HepG2 (cell line): Measurements from ENCODE around the gene FBXL4. TPM values are rescaled to one million over a fixed set of nuclear protein-coding genes. Genes with fewer than 3 reads are reported as not detected.

Experiments
- BRCA1 ChIP-seq: sonication (generic); formaldehyde crosslinking; IDR thresholded peaks from 2 replicates; pipeline ENCODE4 v1.4.0; 2020; ENCODE audit warnings: missing genetic modification reagents
- ESRRA ChIP-seq: sonication (generic); formaldehyde crosslinking; IDR thresholded peaks from 2 replicates; pipeline ENCODE4 v1.5.1; 2020; ENCODE audit warnings: mild to moderate bottlenecking, low read depth, missing genetic modification reagents
- KAT7 ChIP-seq: IDR thresholded peaks from 2 replicates; pipeline ENCODE4 v1.6.1; 2018; ENCODE audit warnings: borderline replicate concordance, missing compliant biosample characterization
- PTBP1 ChIP-seq: fragments of 200-400 bp; formaldehyde crosslinking; IDR thresholded peaks from 2 replicates; pipeline ENCODE4 v1.6.1; 2018; ENCODE audit warnings: low read length, low read depth; ENCODE audit not compliant: poor library complexity, severe bottlenecking
- YEATS4 ChIP-seq: sonication (generic); formaldehyde crosslinking; IDR thresholded peaks from 2 replicates; pipeline ENCODE4 v1.4.0; 2020; ENCODE audit warnings: missing genetic modification reagents, borderline replicate concordance
- polyA plus RNA-seq, 8 experiments: library from polyadenylated mRNA; depleted of rRNA in 3 of 8; stranded (reverse) in 7 of 8; unstranded in 1 of 8; fragments of >200 nt; fragmentation: Illumina TruSeq in 4 of 8; extraction: Trizol in 4 of 8; gene quantifications; 2 replicates each; pipeline versions ENCODE4 v1.2.1 to v1.2.3, GENCODE V29; 2011 to 2016; ENCODE audit warnings: low read depth in 4 of 8, missing spikeins in 1 of 8, mixed read lengths in 1 of 8; ENCODE audit not compliant: insufficient read depth in 1 of 8
- total RNA-seq, 5 experiments: library from RNA; depleted of rRNA; stranded (reverse); fragments of >200 nt; fragmentation: Illumina TruSeq; extraction: Trizol; gene quantifications; 2 replicates each; pipeline ENCODE4 v1.2.3, GENCODE V29; 2016; ENCODE audit warnings: low read depth in 1 of 5
- TF ChIP-seq, protein P1 (sequence below): sonication (generic); formaldehyde crosslinking; IDR thresholded peaks from 2 replicates; pipeline ENCODE4 v1.5.1; 2020; ENCODE audit warnings: missing genetic modification reagents, mild to moderate bottlenecking, borderline replicate concordance
- TF ChIP-seq, protein P2 (sequence below): sonication (generic); formaldehyde crosslinking; IDR thresholded peaks from 2 replicates; pipeline ENCODE4 v1.5.0; 2020; ENCODE audit warnings: mild to moderate bottlenecking, missing genetic modification reagents
- TF ChIP-seq, protein P3 (sequence below): sonication (generic); formaldehyde crosslinking; IDR thresholded peaks from 2 replicates; pipeline ENCODE4 v1.4.0; 2020; ENCODE audit warnings: missing genetic modification reagents
- TF ChIP-seq, protein P4 (sequence below): sonication (generic); formaldehyde crosslinking; IDR thresholded peaks from 2 replicates; pipeline ENCODE4 v1.4.0; 2020; ENCODE audit warnings: missing genetic modification reagents

The FBXL4 gene
- total and polyA plus RNA-seq, 2 of the 13 experiments (the other 11 are each of a cell fraction or from before 2014, with no cell fraction given), result 13.2 to 17.6 TPM

DNA sequence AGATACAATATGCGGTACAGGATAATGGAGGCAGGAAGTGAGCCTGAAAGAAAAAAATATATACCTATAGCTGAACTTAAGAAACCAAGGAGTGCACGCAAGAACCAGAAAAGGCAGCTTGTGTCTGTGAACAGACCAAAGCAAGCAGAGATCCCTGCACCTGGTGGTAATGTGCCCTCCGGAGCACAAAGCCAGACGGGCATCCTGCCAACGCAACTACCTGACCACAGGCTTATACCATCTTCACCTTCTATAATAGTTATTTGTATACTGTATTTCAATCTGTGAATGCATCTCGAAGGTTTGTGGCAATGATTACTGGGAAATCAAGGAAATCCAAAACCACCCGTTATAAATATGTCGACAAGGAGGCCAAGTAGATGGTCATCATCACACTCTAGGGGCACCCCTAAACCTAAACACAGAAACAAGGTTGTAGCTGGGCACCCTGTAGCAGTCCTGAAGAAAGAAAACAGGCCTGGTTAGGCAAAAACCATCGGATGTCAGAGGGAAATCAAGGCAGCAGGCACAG, 801 bp downstream of the FBXL4 start (continued):
- TF ChIP-seq, protein P1, sequence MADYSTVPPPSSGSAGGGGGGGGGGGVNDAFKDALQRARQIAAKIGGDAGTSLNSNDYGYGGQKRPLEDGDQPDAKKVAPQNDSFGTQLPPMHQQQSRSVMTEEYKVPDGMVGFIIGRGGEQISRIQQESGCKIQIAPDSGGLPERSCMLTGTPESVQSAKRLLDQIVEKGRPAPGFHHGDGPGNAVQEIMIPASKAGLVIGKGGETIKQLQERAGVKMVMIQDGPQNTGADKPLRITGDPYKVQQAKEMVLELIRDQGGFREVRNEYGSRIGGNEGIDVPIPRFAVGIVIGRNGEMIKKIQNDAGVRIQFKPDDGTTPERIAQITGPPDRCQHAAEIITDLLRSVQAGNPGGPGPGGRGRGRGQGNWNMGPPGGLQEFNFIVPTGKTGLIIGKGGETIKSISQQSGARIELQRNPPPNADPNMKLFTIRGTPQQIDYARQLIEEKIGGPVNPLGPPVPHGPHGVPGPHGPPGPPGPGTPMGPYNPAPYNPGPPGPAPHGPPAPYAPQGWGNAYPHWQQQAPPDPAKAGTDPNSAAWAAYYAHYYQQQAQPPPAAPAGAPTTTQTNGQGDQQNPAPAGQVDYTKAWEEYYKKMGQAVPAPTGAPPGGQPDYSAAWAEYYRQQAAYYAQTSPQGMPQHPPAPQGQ (CRISPR knock-in tag), result no peak
- 0 out of 2 replicates have a peak, but pooled peaks have one; percentile 28 for TF ChIP-seq BRCA1 (CRISPR knock-in tag)
- TF ChIP-seq ESRRA (CRISPR knock-in tag), result no peak
- TF ChIP-seq, protein P2, sequence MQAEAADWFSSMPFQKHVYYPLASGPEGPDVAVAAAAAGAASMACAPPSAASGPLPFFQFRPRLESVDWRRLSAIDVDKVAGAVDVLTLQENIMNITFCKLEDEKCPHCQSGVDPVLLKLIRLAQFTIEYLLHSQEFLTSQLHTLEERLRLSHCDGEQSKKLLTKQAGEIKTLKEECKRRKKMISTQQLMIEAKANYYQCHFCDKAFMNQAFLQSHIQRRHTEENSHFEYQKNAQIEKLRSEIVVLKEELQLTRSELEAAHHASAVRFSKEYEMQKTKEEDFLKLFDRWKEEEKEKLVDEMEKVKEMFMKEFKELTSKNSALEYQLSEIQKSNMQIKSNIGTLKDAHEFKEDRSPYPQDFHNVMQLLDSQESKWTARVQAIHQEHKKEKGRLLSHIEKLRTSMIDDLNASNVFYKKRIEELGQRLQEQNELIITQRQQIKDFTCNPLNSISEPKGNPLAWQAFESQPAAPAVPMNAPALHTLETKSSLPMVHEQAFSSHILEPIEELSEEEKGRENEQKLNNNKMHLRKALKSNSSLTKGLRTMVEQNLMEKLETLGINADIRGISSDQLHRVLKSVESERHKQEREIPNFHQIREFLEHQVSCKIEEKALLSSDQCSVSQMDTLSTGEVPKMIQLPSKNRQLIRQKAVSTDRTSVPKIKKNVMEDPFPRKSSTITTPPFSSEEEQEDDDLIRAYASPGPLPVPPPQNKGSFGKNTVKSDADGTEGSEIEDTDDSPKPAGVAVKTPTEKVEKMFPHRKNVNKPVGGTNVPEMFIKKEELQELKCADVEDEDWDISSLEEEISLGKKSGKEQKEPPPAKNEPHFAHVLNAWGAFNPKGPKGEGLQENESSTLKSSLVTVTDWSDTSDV (CRISPR knock-in tag), result no peak
- no peak for TF ChIP-seq KAT7 (CRISPR knock-in tag)
- TF ChIP-seq, protein P3, sequence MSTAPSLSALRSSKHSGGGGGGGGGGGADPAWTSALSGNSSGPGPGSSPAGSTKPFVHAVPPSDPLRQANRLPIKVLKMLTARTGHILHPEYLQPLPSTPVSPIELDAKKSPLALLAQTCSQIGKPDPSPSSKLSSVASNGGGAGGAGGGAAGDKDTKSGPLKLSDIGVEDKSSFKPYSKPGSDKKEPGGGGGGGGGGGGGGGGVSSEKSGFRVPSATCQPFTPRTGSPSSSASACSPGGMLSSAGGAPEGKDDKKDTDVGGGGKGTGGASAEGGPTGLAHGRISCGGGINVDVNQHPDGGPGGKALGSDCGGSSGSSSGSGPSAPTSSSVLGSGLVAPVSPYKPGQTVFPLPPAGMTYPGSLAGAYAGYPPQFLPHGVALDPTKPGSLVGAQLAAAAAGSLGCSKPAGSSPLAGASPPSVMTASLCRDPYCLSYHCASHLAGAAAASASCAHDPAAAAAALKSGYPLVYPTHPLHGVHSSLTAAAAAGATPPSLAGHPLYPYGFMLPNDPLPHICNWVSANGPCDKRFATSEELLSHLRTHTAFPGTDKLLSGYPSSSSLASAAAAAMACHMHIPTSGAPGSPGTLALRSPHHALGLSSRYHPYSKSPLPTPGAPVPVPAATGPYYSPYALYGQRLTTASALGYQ (CRISPR knock-in tag), result no peak
- no peak for TF ChIP-seq PTBP1
- TF ChIP-seq, protein P4, sequence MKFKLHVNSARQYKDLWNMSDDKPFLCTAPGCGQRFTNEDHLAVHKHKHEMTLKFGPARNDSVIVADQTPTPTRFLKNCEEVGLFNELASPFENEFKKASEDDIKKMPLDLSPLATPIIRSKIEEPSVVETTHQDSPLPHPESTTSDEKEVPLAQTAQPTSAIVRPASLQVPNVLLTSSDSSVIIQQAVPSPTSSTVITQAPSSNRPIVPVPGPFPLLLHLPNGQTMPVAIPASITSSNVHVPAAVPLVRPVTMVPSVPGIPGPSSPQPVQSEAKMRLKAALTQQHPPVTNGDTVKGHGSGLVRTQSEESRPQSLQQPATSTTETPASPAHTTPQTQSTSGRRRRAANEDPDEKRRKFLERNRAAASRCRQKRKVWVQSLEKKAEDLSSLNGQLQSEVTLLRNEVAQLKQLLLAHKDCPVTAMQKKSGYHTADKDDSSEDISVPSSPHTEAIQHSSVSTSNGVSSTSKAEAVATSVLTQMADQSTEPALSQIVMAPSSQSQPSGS (CRISPR knock-in tag), result no peak
- TF ChIP-seq YEATS4, result no peak
